ENCODE measurements around the gene HDDC3.

DNA sequence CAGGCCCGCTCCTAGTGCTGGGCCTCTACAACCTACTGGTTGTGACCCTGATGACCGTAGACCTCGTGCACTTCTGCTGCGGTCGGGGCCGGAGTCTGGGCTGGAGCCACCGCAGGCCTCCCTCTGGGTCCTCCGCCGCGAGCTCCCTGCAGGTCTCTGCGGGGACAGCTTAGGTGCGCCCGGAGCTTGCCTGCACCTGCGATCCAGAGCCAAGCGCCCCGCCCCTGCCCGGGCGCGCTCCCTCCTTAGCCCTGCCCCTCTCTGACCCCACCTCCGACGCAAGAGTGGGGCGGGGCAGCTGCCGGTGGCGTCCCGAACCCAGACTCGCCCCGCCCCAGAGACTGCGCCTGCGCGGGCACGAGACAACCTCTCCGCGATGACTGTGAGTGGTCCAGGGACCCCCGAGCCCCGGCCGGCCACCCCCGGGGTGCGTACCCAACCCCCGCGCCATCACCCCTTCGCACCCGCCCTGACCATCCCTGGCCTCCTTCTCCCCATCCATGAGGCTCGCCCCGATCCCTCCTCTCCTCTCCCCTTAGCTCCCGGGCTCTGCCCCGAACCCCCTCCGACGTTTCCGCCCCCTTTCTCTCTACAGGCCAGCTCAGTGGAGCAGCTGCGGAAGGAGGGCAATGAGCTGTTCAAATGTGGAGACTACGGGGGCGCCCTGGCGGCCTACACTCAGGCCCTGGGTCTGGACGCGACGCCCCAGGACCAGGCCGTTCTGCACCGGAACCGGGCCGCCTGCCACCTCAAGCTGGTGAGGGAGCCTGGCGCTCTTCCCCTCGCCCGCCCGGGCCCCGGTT is 2.8 kb upstream of the HDDC3 start, which contains the start of gene UNC45A:
- TF ChIP-seq POLR2A (IDR thresholded peaks at IDR 0.05), result peak; percentile 56 to 58
- no peak for TF ChIP-seq CTCF (IDR thresholded peaks at IDR 0.05 in 4 of 5, conservative IDR thresholded peaks at IDR 0.05 in 1 of 5)

Measured in gastrocnemius medialis (tissue), 4 donors.